Effector memory CD8-positive, alpha-beta T cell (primary cell): Measurements from ENCODE around the gene UBE2K.
"Not testable (repeated sequence)": the region's sequence is repeated elsewhere in the genome, so short reads cannot be mapped to it uniquely, and the experiment has no call there.

Experiments
- ATAC-seq: fragments of 150-1000 bp; cut with Tn5 transposase; replicated peaks from 2 replicates; pipeline ENCODE4 v1.10.0; 2021; ENCODE audit warnings: mild to moderate bottlenecking, moderate library complexity
- DNase-seq, 3 experiments: peaks; one replicate each; pipeline ENCODE4 v3.0.0; 2021
- H3K27ac Mint-ChIP-seq, 2 donors: one replicate each; pipeline ENCODE4 v1.8.0; 2022; ENCODE audit warnings: mild to moderate bottlenecking in 2 of 2, mixed read lengths in 2 of 2, moderate library complexity in 2 of 2
- H3K27me3 Mint-ChIP-seq, 2 donors: one replicate each; pipeline ENCODE4 v1.8.0; 2022; ENCODE audit warnings: mixed read lengths in 2 of 2
- H3K36me3 Mint-ChIP-seq: one replicate; pipeline ENCODE4 v1.8.0; 2022; ENCODE audit warnings: mild to moderate bottlenecking, moderate library complexity, mixed read lengths; ENCODE audit not compliant: insufficient read depth
- H3K4me1 Mint-ChIP-seq, 2 donors: one replicate each; pipeline ENCODE4 v1.8.0; 2022; ENCODE audit warnings: low read depth in 2 of 2, mixed read lengths in 2 of 2
- H3K4me3 Mint-ChIP-seq, 2 donors: one replicate each; pipeline ENCODE4 v1.8.0; 2022; ENCODE audit warnings: mild to moderate bottlenecking in 2 of 2, mixed read lengths in 2 of 2, moderate library complexity in 2 of 2
- H3K9me3 Mint-ChIP-seq, 2 donors: one replicate each; pipeline ENCODE4 v1.8.0; 2022; ENCODE audit warnings: mixed read lengths in 2 of 2

The UBE2K gene

GRCh38 chr4:39808231-39808749 lies 110.4 kb downstream of the UBE2K start:
- H3K36me3 Mint-ChIP-seq: peaks cover 19% of the 10 kb centered on the region
- H3K27ac Mint-ChIP-seq: no peak overlapping the region
- peaks cover 7 to 8% of the 10 kb centered on the region in 2 donors for H3K4me1 Mint-ChIP-seq
- no peaks in the 10 kb centered on the region for H3K27me3 Mint-ChIP-seq
- H3K4me3 Mint-ChIP-seq: no peak overlapping the region
- no peak for ATAC-seq
- DNase-seq: no peak
- H3K9me3 Mint-ChIP-seq: peaks cover 5 to 12% of the 10 kb centered on the region in 2 donors

- H3K27ac Mint-ChIP-seq: peak overlapping the region; percentile 95 to 98
- peak overlapping the region; percentile 54 to 68 for H3K4me3 Mint-ChIP-seq
- peaks cover 8 to 14% of the 10 kb centered on the region in 2 donors for H3K4me1 Mint-ChIP-seq
- peak; percentile 48 for ATAC-seq
- H3K27me3 Mint-ChIP-seq: no peaks in the 10 kb centered on the region
- peaks cover 5 to 24% of the 10 kb centered on the region in 2 donors for H3K9me3 Mint-ChIP-seq
- H3K36me3 Mint-ChIP-seq: peaks cover 46% of the 10 kb centered on the region
- DNase-seq: peak; percentile 10 to 37 (median 11)
Measured at GRCh38 chr4:39812500-39812899, 114.6 kb downstream of the UBE2K start.

- H3K27me3 Mint-ChIP-seq, DNase-seq, ATAC-seq: not testable (repeated sequence)
- H3K4me1 Mint-ChIP-seq: peaks cover 8 to 14% of the 10 kb centered on the region in 2 donors
- peak overlapping the region; percentile 95 to 98 for H3K27ac Mint-ChIP-seq
- peaks cover 5 to 24% of the 10 kb centered on the region in 2 donors for H3K9me3 Mint-ChIP-seq
- peaks cover 46% of the 10 kb centered on the region for H3K36me3 Mint-ChIP-seq
- peak overlapping the region; percentile 54 to 68 for H3K4me3 Mint-ChIP-seq
Measured at GRCh38 chr4:39813033-39813432, 115.1 kb downstream of the UBE2K start.

- Mint-ChIP-seq H3K4me3 (peak overlapping the region; percentile 21 to 68), H3K27ac (peak overlapping the region; percentile 93 to 98), H3K36me3 (peaks cover 46% of the 10 kb centered on the region), H3K4me1 (peaks cover 8 to 14% of the 10 kb centered on the region in 2 donors), H3K9me3 (peaks cover 5 to 24% of the 10 kb centered on the region in 2 donors)
- not testable (repeated sequence) for ATAC-seq, H3K27me3 Mint-ChIP-seq, DNase-seq
Measured at GRCh38 chr4:39813761-39814160, 115.8 kb downstream of the UBE2K start.

- H3K36me3 Mint-ChIP-seq: peaks cover 46% of the 10 kb centered on the region
Measured at GRCh38 chr4:39814403-39815185, 116.7 kb downstream of the UBE2K start.

GRCh38 chr4:39818646-39819045 lies 120.7 kb downstream of the UBE2K start:
- Mint-ChIP-seq H3K4me1 (peaks cover 0 to 6% of the 10 kb centered on the region in 2 donors), H3K36me3 (peaks cover 29% of the 10 kb centered on the region), H3K27me3 (no peaks in the 10 kb centered on the region), H3K4me3 (no peak overlapping the region), H3K27ac (no peak overlapping the region), H3K9me3 (peaks cover 0 to 11% of the 10 kb centered on the region in 2 donors)
- DNase-seq (no peak), ATAC-seq (no peak)

More at GRCh38 chr4:39814403-39815185, 116.7 kb downstream of the UBE2K start:
- peaks cover 8 to 14% of the 10 kb centered on the region in 2 donors for H3K4me1 Mint-ChIP-seq
- peak; percentile 18 to 21 (median 20) for DNase-seq
- ATAC-seq: peak; percentile 52
- H3K27ac Mint-ChIP-seq: peak overlapping the region; percentile 93 to 98
- H3K4me3 Mint-ChIP-seq: peak overlapping the region; percentile 21 to 68
- peaks cover 5 to 24% of the 10 kb centered on the region in 2 donors for H3K9me3 Mint-ChIP-seq
- H3K27me3 Mint-ChIP-seq: no peaks in the 10 kb centered on the region

GRCh38 chr4:39820186-39820585 lies 122.2 kb downstream of the UBE2K start:
- Mint-ChIP-seq H3K4me1 (no peaks in the 10 kb centered on the region), H3K27ac (peak overlapping the region in 1 of 2 donors; percentile 78), H3K4me3 (no peak overlapping the region), H3K36me3 (peaks cover 24% of the 10 kb centered on the region), H3K9me3 (no peaks in the 10 kb centered on the region), H3K27me3 (no peaks in the 10 kb centered on the region)
- DNase-seq: no peak
- no peak for ATAC-seq

GRCh38 chr4:39821951-39822350 lies 124.0 kb downstream of the UBE2K start:
- no peak overlapping the region for H3K4me3 Mint-ChIP-seq
- no peaks in the 10 kb centered on the region for H3K9me3 Mint-ChIP-seq
- H3K27me3 Mint-ChIP-seq: no peaks in the 10 kb centered on the region
- ATAC-seq (no peak), DNase-seq (no peak)
- H3K36me3 Mint-ChIP-seq: peaks cover 31% of the 10 kb centered on the region
- no peaks in the 10 kb centered on the region for H3K4me1 Mint-ChIP-seq
- H3K27ac Mint-ChIP-seq: peak overlapping the region in 1 of 2 donors; percentile 23

GRCh38 chr4:39822662-39823061 lies 124.7 kb downstream of the UBE2K start:
- H3K9me3 Mint-ChIP-seq: no peaks in the 10 kb centered on the region
- H3K27ac Mint-ChIP-seq: peak overlapping the region in 1 of 2 donors; percentile 23
- no peak for ATAC-seq

GRCh38 chr4:39823191-39823590 lies 125.3 kb downstream of the UBE2K start:
- H3K36me3 Mint-ChIP-seq: peaks cover 33% of the 10 kb centered on the region
- H3K27me3 Mint-ChIP-seq: no peaks in the 10 kb centered on the region
- H3K4me3 Mint-ChIP-seq: no peak overlapping the region
- no peaks in the 10 kb centered on the region for H3K4me1 Mint-ChIP-seq
- H3K9me3 Mint-ChIP-seq: no peaks in the 10 kb centered on the region
- ATAC-seq (no peak), DNase-seq (no peak)
- no peak overlapping the region for H3K27ac Mint-ChIP-seq

More at GRCh38 chr4:39822662-39823061, 124.7 kb downstream of the UBE2K start:
- Mint-ChIP-seq H3K4me3 (no peak overlapping the region), H3K27me3 (no peaks in the 10 kb centered on the region), H3K4me1 (no peaks in the 10 kb centered on the region), H3K36me3 (peaks cover 33% of the 10 kb centered on the region)
- DNase-seq: no peak

GRCh38 chr4:39825090-39825489 lies 127.2 kb downstream of the UBE2K start:
- Mint-ChIP-seq H3K27me3 (no peaks in the 10 kb centered on the region), H3K36me3 (peaks cover 44% of the 10 kb centered on the region), H3K4me3 (no peak overlapping the region), H3K9me3 (no peaks in the 10 kb centered on the region), H3K27ac (no peak overlapping the region), H3K4me1 (no peaks in the 10 kb centered on the region)
- no peak for DNase-seq
- no peak for ATAC-seq

- Mint-ChIP-seq H3K4me1 (no peaks in the 10 kb centered on the region), H3K36me3 (peaks cover 45% of the 10 kb centered on the region), H3K9me3 (no peaks in the 10 kb centered on the region), H3K4me3 (no peak overlapping the region), H3K27ac (no peak overlapping the region), H3K27me3 (no peaks in the 10 kb centered on the region)
- ATAC-seq: no peak
- DNase-seq: no peak
Measured at GRCh38 chr4:39825741-39826231, 127.8 kb downstream of the UBE2K start.
